ENCODE measurements around the gene HELT.

HELT gene

GRCh38 chr4:185003596-185004351 lies 14.5 kb upstream of the HELT start:
- ChIA-PET CTCF (interaction anchor here (0.8 to 1.5 kb wide), 3 partner anchors 20 to 1034 kb away, joined by 3 read pairs; no protein-coding TSS in a partner anchor), POLR2A (no interaction called here)
- no peak for DNase-seq (ENCODE audit: extremely low spot score)
- no peak for TF ChIP-seq CTCF (IDR thresholded peaks at IDR 0.05; ENCODE audit: control extremely low read depth, extremely low read depth, low read depth, missing control alignments)

- POLR2A ChIA-PET: no interaction called here
- DNase-seq (ENCODE audit: extremely low spot score): no peak
- CTCF ChIA-PET: interaction anchor here (0.8 to 2.1 kb wide), 23 partner anchors 8 to 593 kb away, joined by 3 to 9 read pairs (median 5); partner anchors contain the start of gene HELT
- no peak for TF ChIP-seq CTCF (IDR thresholded peaks at IDR 0.05; ENCODE audit: control extremely low read depth, extremely low read depth, low read depth, missing control alignments)
Measured at GRCh38 chr4:185004562-185005218, 13.6 kb upstream of the HELT start.

- POLR2A ChIA-PET: no interaction called here
- peak; percentile 87 for DNase-seq (ENCODE audit: extremely low spot score)
- peak; percentile 96 for TF ChIP-seq CTCF (IDR thresholded peaks at IDR 0.05; ENCODE audit: control extremely low read depth, extremely low read depth, low read depth, missing control alignments)
- CTCF ChIA-PET: interaction anchor here (0.6 to 2.1 kb wide), 27 partner anchors 8 to 593 kb away, joined by 3 to 9 read pairs (median 4); partner anchors contain the start of gene HELT
Measured at GRCh38 chr4:185005219-185005819, 13.0 kb upstream of the HELT start.

- TF ChIP-seq CTCF (IDR thresholded peaks at IDR 0.05; ENCODE audit: control extremely low read depth, extremely low read depth, low read depth, missing control alignments): no peak
- POLR2A ChIA-PET: no interaction called here
- DNase-seq (ENCODE audit: extremely low spot score): no peak
- CTCF ChIA-PET: interaction anchor here (1.2 to 1.7 kb wide), 3 partner anchors 12 to 85 kb away, joined by 3 to 9 read pairs (median 6); no protein-coding TSS in a partner anchor
Measured at GRCh38 chr4:185011408-185011807, 6.9 kb upstream of the HELT start.

GRCh38 chr4:185013417-185014125 lies 4.7 kb upstream of the HELT start:
- CTCF ChIA-PET: interaction anchor here (1.4 kb wide), 1 partner anchor 8 kb away, joined by 4 read pairs; no protein-coding TSS in a partner anchor

More at GRCh38 chr4:185013417-185014125, 4.7 kb upstream of the HELT start:
- DNase-seq (ENCODE audit: extremely low spot score): no peak
- TF ChIP-seq CTCF (IDR thresholded peaks at IDR 0.05; ENCODE audit: control extremely low read depth, extremely low read depth, low read depth, missing control alignments): no peak
- POLR2A ChIA-PET: no interaction called here
